ENCODE results near the gene CEP192. TPM values are rescaled to one million over a fixed set of nuclear protein-coding genes. Genes with fewer than 3 reads are reported as not detected.
"Not testable (repeated sequence)": the region's sequence is repeated elsewhere in the genome, so short reads cannot be mapped to it uniquely, and the experiment has no call there.

Gene CEP192, protein sequence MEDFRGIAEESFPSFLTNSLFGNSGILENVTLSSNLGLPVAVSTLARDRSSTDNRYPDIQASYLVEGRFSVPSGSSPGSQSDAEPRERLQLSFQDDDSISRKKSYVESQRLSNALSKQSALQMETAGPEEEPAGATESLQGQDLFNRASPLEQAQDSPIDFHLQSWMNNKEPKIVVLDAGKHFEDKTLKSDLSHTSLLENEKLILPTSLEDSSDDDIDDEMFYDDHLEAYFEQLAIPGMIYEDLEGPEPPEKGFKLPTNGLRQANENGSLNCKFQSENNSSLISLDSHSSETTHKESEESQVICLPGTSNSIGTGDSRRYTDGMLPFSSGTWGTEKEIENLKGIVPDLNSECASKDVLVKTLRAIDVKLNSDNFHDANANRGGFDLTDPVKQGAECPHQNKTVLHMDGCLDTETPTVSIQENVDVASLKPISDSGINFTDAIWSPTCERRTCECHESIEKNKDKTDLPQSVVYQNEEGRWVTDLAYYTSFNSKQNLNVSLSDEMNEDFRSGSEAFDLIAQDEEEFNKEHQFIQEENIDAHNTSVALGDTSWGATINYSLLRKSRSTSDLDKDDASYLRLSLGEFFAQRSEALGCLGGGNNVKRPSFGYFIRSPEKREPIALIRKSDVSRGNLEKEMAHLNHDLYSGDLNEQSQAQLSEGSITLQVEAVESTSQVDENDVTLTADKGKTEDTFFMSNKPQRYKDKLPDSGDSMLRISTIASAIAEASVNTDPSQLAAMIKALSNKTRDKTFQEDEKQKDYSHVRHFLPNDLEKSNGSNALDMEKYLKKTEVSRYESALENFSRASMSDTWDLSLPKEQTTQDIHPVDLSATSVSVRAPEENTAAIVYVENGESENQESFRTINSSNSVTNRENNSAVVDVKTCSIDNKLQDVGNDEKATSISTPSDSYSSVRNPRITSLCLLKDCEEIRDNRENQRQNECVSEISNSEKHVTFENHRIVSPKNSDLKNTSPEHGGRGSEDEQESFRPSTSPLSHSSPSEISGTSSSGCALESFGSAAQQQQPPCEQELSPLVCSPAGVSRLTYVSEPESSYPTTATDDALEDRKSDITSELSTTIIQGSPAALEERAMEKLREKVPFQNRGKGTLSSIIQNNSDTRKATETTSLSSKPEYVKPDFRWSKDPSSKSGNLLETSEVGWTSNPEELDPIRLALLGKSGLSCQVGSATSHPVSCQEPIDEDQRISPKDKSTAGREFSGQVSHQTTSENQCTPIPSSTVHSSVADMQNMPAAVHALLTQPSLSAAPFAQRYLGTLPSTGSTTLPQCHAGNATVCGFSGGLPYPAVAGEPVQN (N-terminal part only)
- polyA plus RNA-seq (ENCODE audit: insufficient read length in 4 of 4) = 10 to 100 TPM; 32.0 to 52.1 (median 37.5) TPM

DNA sequence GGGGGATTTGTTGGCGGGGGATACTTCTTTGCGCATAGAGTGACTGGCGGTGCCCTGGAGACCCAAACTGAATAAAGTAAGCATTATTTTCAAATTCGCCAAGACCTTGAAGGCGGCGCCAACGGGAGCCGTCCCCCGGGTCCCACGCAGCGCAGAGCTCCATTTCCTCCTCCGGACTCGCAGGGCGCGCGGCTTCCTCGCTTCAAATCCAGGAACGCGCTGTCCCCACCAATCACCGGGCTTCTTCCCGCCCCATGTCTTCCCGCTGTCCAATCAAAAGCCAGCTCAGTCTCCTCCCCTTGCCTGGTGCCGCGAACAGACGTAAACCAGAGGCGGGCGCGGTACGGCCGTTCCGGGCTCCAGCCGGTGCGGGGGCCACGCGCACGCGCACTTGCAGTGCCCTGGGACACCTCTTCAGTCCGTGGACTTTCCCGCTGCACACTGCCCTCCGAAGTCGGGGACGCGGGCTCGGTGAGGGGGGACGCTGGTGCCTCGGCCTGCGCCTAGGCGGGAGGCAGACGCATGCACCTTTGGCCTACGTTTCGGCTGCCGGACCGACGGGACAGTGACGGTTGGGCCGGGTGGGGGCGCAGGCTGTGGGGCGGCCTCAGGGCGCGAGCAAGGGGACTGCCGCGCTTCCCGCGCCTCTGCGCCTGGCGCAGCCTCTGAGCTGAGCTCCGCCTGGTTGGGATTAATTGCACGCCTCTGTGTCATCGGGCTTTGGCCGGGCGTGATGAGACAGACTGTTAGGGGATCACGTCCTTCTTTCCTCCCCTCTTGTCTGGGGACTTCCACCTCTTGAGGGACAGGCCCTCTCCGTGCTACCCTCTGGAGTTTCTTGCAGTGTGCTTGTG is at the start of gene CEP192:
Gene CEP192 (plus strand): TSS at position 396 of the 854 bp plus-strand sequence. CDS start 8,063 bp downstream, outside the sequence.
- DNase-seq (ENCODE audit: low read depth in 4 of 4, low spot score in 3 of 4) = peak; percentile 92 to 97 (median 95)

DNA sequence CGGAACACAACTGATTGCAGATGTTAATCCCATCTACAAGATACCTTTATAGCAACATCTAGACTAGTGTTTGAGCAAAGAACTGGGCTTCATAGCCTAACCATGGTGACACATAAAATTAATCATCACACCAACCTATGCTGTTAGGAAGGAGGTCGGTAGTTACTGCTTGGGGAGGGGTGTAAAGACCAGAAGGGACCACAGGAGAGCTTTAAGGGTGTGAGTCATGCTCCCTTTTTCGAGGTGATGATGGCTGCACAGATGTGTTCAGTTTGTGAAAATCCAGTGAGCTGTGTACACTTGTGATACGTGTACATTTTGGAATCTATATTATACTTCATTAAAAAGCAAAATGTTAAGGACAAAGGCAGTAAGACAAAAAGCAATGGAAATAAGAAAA is 47.9 kb upstream of the CEP192 start:
- no peak for DNase-seq (ENCODE audit: low read depth in 4 of 4, low spot score in 3 of 4)

DNA sequence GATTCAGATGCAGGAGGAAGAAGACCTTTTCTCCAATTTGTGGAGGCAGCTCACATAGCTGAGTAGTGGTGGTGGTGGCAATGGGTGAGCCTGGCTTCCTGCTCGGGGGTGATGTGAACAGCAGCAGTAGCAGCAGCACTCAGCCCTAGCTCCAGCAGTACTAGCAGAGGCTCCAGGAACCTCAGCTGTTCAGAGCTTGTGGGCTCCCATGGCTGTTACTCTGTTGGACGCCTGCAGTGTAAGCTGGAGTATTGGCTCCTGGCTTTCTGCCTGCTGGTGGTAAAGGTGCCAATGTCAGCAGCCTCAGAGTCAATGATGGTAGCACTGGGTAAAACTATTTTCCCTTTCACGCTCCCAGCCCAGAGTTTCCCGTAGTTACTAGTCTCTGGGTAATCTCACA is 46.5 kb upstream of the CEP192 start:
- no peak for DNase-seq (ENCODE audit: low read depth in 4 of 4, low spot score in 3 of 4)

DNA sequence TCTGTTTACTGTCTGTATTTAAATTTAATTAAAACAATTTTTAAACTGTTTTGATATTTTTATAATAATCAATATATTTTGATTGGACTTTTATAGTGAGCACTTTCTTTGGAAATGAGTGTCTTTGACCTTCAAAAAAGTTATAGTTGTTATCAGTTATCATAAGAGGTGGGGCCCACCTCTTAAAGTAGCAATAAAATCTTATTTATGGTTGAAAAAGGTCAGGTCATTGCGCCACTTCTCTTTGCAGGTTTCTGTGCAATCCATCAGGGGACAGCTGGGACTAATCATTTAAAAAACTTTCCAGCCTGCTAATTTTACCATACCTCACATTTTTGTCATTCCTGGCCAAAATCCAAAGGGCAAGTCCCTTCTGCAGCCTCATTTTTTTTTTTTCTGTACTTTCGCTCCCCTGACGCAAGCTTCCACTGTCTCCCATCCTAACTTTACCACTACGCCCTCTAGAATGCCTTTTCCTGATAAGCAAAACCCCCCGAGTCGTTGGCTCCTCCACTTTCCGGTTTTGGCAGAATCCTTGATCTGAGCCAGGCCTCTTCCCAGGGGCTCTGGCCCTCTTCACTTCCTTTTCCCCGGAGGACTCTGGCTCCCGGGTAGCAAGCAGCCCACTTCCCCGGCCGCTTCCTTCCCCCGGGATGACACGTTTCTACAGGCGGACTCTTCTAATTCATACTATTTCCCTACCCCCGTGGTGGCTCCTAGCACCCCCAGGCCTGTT is 44.4 kb upstream of the CEP192 start:
- DNase-seq (ENCODE audit: low read depth in 4 of 4, low spot score in 3 of 4) = peak; percentile 28 to 54 (median 41)

DNA sequence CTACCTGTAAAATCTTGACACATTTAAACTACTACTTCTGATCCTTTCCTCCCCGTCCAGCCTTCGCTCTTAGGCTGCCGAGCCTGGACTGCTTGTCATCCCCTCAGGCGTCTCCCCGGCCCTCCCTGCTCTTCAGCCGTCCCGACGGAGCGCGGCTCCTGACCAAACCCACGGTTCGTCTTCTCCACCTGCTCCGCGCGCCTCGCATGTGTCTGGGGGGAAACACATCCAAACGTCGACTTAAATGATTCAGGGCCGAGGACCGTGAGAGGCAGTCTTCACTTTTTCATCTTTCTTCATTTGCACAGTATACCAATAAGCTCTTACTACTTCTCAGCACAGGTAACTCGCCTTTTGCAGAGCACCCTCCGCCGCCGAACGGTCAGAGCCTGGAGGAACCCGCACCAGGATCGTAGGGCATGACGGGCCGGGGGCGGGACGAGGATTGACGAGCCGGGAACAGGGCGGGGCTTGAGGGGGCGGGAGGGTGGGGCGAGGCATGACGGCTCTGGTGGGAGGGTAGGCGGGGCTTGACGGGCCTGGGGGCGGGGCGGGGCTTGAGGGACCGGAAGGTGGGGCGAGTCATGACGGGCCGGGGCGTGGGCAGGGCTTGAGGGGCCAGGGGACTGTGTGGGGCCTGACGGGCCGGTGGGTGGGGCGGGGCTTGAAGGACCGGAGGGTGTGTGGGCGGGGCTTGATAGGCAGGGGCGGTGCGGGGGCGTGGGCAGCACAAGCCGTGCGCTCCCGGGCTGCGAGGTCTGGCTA is 43.7 kb upstream of the CEP192 start, which contains the start of gene SEH1L:
Gene SEH1L (plus strand): TSS at position 727 of the 765 bp plus-strand sequence. CDS start 111 bp downstream, outside the sequence.
- peak; percentile 84 to 94 (median 94) for DNase-seq (ENCODE audit: low read depth in 4 of 4, low spot score in 3 of 4)

DNA sequence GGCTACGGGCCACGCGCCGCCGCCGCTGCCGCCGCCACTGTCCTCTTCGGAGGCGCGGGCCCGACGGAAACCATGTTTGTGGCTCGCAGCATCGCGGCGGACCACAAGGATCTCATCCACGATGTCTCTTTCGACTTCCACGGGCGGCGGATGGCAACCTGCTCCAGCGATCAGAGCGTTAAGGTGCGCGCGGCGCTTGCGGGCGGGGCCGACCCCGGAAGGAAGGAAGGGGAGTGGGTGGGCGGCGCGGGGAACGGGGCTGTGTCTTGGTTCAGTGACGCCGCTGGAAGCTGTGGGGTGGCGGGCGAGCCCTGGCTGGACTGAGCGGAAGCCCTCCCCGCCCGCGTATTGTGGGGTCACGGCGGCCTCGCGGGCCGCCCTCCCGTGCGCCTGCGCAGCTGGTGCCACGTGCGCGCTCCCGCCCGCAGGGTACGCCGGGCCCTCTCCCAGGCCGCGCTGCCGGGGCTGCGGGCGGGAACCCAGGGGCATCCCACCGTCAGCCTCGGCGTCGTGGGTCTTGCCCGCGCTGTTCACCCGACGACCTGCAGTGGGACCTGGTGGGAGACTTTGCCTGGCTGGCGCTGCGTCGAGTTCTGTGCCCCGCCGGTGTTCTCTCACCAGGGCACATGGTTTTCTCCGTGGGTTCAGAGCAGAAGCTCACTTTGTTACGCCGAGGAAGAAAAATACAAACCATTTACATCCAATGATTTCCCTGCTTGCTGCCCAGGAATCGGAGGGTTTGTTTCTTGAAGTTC is 42.9 kb upstream of the CEP192 start:
- DNase-seq (ENCODE audit: low read depth in 4 of 4, low spot score in 3 of 4) = peak; percentile 73 to 83 (median 75)

DNA sequence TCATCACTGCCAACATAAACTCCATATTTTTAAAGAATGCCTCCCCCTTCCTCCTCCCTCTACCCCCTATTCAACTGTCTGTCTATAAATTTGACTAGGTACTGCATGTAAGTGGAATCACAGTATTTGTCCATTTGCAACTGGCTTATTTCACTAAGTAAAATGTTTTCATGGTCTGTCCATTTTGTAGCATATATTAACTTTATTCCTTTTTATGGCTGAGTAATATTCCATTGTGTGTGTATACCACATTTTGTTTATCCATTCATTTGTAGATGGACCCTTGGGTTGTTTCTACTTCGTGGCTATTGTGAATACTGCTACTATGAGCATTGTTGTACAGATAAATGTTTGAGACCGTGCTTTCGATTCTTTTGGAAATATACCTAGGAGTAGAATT is 32.7 kb upstream of the CEP192 start:
- DNase-seq (ENCODE audit: low read depth in 4 of 4, low spot score in 3 of 4) = no peak

DNA sequence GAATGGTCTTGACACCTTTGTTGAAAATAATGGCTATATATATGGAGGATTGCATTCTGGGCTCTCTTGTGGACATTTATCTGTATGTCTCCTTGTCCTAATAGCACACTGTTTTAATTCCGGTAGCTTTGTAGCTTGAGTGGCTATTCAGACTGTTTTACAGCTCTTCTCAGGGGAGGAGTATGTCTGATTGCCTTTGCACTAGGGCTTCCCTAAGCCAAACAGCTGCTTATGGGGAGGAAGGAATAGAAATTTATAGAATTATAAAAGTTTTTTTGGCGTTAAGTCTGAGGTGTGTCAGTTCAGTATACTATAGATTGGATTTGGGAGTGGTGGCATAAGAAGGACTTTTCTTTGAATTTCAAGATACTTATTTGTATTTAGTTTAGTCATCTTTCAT is 30.8 kb upstream of the CEP192 start:
- DNase-seq (ENCODE audit: low read depth in 4 of 4, low spot score in 3 of 4) = no peak

DNA sequence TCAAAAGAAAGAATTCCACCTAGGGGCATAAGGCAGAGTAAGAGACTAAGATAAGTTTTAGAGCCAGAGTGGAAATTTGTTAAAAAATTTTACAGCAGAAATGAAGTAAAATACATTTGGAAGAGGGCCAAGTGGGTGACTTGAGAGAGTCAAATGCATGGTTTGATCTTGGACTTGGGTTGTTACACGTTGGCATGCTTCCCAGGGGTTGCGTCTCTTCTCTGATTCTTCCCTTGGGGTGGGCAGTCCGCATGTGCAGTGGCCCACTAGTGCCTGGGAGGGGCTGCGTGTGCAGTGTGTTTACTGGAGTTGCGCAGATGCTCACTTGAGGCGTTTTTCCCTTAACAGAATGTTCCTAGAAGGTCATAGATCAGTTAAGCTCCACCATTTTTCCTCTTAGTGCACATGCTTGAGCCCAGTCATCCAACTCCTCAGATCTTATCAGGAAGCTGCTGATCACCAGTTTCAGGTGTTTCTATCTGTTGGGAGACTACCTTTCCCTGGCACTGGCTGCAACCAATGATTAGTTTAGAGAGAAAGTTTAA is 30.2 kb upstream of the CEP192 start:
- DNase-seq (ENCODE audit: low read depth in 4 of 4, low spot score in 3 of 4) = no peak

DNA sequence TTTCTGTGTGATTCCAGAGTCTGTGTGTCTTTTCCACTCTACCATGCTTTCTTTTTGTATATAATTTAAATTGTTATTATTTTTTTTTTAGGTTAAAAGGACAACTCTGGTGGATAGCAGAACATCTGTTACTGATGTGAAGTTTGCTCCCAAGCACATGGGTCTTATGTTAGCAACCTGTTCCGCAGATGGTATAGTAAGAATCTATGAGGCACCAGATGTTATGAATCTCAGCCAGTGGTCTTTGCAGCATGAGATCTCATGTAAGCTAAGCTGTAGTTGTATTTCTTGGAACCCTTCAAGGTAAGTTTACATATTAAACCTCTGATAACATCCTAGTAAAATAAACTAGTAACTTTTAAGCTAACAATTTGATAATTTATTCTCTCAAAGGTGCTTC is 28.1 kb upstream of the CEP192 start:
- DNase-seq (ENCODE audit: low read depth in 4 of 4, low spot score in 3 of 4) = no peak

DNA sequence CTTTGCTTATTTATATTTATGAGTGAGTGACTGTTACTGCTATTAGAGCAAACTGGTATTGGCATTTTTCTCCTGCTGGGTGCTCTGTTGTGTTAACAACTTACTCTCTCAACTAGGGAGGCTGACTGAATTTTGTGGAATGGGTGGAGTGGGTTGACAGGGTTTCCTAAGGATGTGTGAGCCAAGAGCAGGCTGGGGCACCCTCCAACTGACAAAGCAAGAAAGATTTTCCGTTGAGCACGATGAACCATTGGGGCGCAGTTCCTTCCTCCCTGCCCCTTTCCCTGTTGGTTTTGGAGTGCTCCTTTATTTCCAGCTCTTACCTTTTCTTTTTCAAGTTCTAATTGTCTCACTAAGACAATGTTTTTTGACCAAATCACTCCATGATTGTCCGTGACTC is 23.0 kb upstream of the CEP192 start:
- DNase-seq (ENCODE audit: low read depth in 4 of 4, low spot score in 3 of 4) = no peak

DNA sequence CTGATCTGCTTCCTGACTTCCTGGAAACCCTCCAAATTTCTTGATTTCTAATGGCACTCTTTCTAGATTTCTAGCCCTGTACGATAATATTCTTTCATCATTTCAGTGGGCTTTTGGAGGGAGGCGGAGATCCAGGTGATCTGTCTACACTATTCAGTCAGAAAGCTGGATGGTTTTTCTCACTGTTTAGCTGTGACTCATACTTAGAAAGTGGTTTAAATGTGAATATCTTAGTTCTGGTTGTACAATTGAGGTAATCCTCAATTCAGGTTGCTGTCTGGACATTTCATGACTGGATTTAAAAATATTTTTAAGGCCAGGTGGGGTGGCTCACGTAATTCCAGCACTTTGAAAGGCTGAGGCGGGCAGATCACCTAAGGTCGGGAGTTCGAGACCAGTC is 22.5 kb upstream of the CEP192 start:
- DNase-seq (ENCODE audit: low read depth in 4 of 4, low spot score in 3 of 4) = no peak

DNA sequence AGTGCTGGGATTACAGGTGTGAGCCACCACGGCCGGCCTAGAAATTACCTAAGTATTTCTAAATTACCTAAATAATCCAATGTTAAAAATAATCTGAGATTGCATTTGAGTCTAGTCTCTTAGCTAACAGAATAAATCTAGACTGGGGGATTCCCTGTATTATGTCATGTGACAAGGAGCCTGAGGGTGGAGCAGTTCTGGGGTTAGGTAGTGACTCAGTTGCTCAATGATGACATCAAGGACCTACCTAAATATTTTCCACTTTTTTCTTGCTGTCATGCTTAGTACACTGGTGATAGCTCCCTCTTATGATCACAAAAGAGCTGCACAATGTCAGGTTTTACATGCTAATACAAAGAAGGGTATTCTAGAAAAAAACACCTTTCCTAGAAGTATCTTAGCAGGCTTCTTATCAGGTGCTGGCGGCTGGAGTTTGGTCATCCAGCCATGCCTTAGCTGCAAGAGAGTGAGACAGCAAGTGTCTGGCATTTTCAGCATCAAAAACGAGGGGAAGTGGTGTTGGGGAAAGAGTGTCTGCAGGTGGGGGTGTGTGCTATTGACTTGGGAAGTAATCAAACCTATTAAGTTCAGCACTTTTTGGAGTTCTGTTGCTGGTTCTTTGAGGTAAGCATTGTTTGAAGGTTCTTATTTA is 17.5 kb upstream of the CEP192 start:
- DNase-seq (ENCODE audit: low read depth in 4 of 4, low spot score in 3 of 4) = no peak

DNA sequence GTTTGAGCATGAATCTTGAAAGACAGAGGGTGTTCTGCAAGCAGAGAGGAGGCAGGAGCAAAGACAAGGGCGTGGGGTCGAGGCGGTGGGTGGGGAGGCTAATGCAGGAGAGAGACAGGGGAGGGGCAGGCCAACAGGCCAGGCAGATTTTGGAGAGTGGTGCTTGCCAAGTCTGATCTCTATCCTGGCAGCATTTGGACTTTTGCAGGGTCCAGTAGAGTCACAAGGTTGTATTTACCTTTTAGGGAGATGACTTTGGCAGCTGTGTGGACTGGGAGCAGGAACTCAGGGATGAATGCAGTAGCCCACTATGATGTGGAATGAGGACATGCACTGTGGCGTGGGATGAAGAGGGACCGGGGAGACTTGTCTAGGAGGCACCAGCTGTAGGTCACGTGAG is 15.7 kb upstream of the CEP192 start:
- no peak for DNase-seq (ENCODE audit: low read depth in 4 of 4, low spot score in 3 of 4)

DNA sequence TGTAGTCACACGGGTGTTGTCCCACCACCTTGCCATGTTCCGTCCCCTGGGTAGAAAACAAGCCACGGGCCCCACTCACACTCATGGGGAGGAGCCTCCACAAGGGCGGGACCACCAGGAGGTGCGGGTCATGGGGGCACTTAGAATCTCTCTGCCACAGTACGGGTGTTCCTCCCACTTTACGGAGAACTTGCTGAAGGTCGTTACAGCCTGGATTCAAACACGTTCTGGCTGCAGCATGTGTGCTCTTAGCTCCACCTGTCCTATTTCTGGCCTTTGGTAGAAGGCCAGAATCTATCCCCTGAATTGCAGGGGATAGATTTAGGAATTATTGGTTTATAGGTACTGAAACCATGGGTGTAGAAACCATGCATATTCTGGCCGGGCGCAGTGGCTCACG is 14.9 kb upstream of the CEP192 start:
- DNase-seq (ENCODE audit: low read depth in 4 of 4, low spot score in 3 of 4) = no peak

DNA sequence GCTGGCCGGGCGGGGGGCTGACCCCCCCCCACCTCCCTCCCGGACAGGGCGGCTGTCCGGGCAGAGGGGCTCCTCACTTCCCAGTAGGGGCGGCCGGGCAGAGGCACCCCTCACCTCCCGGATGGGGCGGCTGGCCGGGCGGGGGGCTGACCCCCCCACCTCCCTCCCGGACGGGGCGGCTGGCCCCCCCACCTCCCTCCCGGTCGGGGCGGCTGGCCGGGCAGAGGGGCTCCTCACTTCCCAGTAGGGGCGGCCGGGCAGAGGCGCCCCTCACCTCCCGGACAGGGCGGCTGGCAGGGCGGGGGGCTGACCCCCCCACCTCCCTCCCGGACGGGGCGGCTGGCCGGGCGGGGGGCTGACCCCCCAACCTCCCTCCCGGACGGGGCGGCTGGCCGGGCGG is 11.1 kb upstream of the CEP192 start:
- DNase-seq (ENCODE audit: low read depth in 4 of 4, low spot score in 3 of 4) = not testable (repeated sequence)
